NCI-H345 (cell line): ENCODE measurements around the gene SLC35F3.
"Not testable (repeated sequence)": the region's sequence is repeated elsewhere in the genome, so short reads cannot be mapped to it uniquely, and the experiment has no call there.

ENCODE experiments used
- DNase-seq: peaks from one replicate; lab custom pipeline; 2025; lab: John Stamatoyannopoulos, UW

The SLC35F3 gene

GRCh38 chr1:234144901-234145300, 240.4 kb downstream of the SLC35F3 start:
- no peak for DNase-seq

GRCh38 chr1:234148350-234148749, 243.9 kb downstream of the SLC35F3 start:
- no peak for DNase-seq

- no peak for DNase-seq
Measured at GRCh38 chr1:234148816-234149215, 244.3 kb downstream of the SLC35F3 start.

GRCh38 chr1:234149217-234149616, 244.7 kb downstream of the SLC35F3 start:
- DNase-seq, result no peak

- no peak for DNase-seq
Measured at GRCh38 chr1:234150892-234151291, 246.4 kb downstream of the SLC35F3 start.

- DNase-seq, result not testable (repeated sequence)
Measured at GRCh38 chr1:234152344-234152743, 247.9 kb downstream of the SLC35F3 start.

GRCh38 chr1:234154320-234155251, 250.1 kb downstream of the SLC35F3 start:
- peak; percentile 84 for DNase-seq

GRCh38 chr1:234162661-234163060, 258.2 kb downstream of the SLC35F3 start:
- no peak for DNase-seq

- no peak for DNase-seq
Measured at GRCh38 chr1:234163267-234163919, 258.9 kb downstream of the SLC35F3 start.

GRCh38 chr1:234164098-234164709, 259.7 kb downstream of the SLC35F3 start:
- DNase-seq, result no peak

- no peak for DNase-seq
Measured at GRCh38 chr1:234168061-234168724, 263.7 kb downstream of the SLC35F3 start.

GRCh38 chr1:234169161-234169849, 264.8 kb downstream of the SLC35F3 start:
- no peak for DNase-seq

- no peak for DNase-seq
Measured at GRCh38 chr1:234170067-234170466, 265.6 kb downstream of the SLC35F3 start.

GRCh38 chr1:234170622-234171021, 266.1 kb downstream of the SLC35F3 start:
- no peak for DNase-seq

GRCh38 chr1:234173968-234174367, 269.5 kb downstream of the SLC35F3 start:
- DNase-seq, result no peak

- DNase-seq, result no peak
Measured at GRCh38 chr1:234175363-234175762, 270.9 kb downstream of the SLC35F3 start.

GRCh38 chr1:234176000-234176399, 271.5 kb downstream of the SLC35F3 start:
- no peak for DNase-seq

- not testable (repeated sequence) for DNase-seq
Measured at GRCh38 chr1:234176847-234177246, 272.4 kb downstream of the SLC35F3 start.

- no peak for DNase-seq
Measured at GRCh38 chr1:234185438-234185837, 281.0 kb downstream of the SLC35F3 start.

- DNase-seq, result no peak
Measured at GRCh38 chr1:234186037-234186688, 281.7 kb downstream of the SLC35F3 start.

GRCh38 chr1:234188454-234188792, 283.9 kb downstream of the SLC35F3 start:
- DNase-seq, result peak; percentile 66
